HG02678 (cell line): ENCODE measurements around the gene UBE2L6.

Experiments
- ATAC-seq: cut with Tn5 transposase; IDR thresholded peaks from one replicate; pipeline ENCODE4 v1.9.1; 2021; ENCODE audit warnings: mild to moderate bottlenecking, moderate library complexity; ENCODE audit not compliant: unreplicated experiment

UBE2L6 gene

GRCh38 chr11:57530596-57531507 lies 36.6 kb downstream of the UBE2L6 start, which contains the start of gene TIMM10:
Gene TIMM10 (minus strand): TSS chr11:57530754. CDS start chr11:57530189, 565 bp downstream.
- peak; percentile 96 for ATAC-seq

GRCh38 chr11:57530215-57530595 lies 37.3 kb downstream of the UBE2L6 start:
- ATAC-seq: no peak

- ATAC-seq: no peak
These were observed 38.5 kb downstream of the UBE2L6 start for GRCh38 chr11:57529012-57529411.

GRCh38 chr11:57527056-57527631 lies 40.3 kb downstream of the UBE2L6 start:
- ATAC-seq: no peak

GRCh38 chr11:57523419-57523818 lies 44.1 kb downstream of the UBE2L6 start:
- no peak for ATAC-seq

GRCh38 chr11:57521116-57521515 lies 46.4 kb downstream of the UBE2L6 start:
- no peak for ATAC-seq

GRCh38 chr11:57516061-57516443 lies 51.4 kb downstream of the UBE2L6 start:
- ATAC-seq: no peak

GRCh38 chr11:57515332-57516060 lies 52.0 kb downstream of the UBE2L6 start, which contains the start of gene SLC43A1:
Gene SLC43A1 (minus strand): TSS chr11:57515702. CDS start chr11:57514111, 1,591 bp downstream.
- peak; percentile 50 for ATAC-seq

- peak; percentile 47 for ATAC-seq
These were observed 52.7 kb downstream of the UBE2L6 start for GRCh38 chr11:57514538-57515331.

- ATAC-seq: peak; percentile 44
These were observed 53.4 kb downstream of the UBE2L6 start for GRCh38 chr11:57513911-57514537.

GRCh38 chr11:57513452-57513795 lies 54.0 kb downstream of the UBE2L6 start:
- ATAC-seq: no peak

GRCh38 chr11:57512646-57513451 lies 54.6 kb downstream of the UBE2L6 start:
- ATAC-seq: no peak

GRCh38 chr11:57511741-57512430 lies 55.6 kb downstream of the UBE2L6 start:
- ATAC-seq: no peak

- ATAC-seq: no peak
These were observed 58.9 kb downstream of the UBE2L6 start for GRCh38 chr11:57508341-57509170.

- no peak for ATAC-seq
These were observed 61.0 kb downstream of the UBE2L6 start for GRCh38 chr11:57506522-57506921.

- ATAC-seq: no peak
These were observed 63.0 kb downstream of the UBE2L6 start for GRCh38 chr11:57504511-57504910.

- ATAC-seq: no peak
These were observed 64.6 kb downstream of the UBE2L6 start for GRCh38 chr11:57502870-57503269.

- ATAC-seq: no peak
These were observed 65.1 kb downstream of the UBE2L6 start for GRCh38 chr11:57502376-57502775.
